HepG2 (cell line): Measurements from ENCODE around the gene SHC1. TPM values are rescaled to one million over a fixed set of nuclear protein-coding genes. Genes with fewer than 3 reads are reported as not detected.

Experiments used
- ARHGAP35 ChIP-seq: sonication (generic); formaldehyde crosslinking; IDR thresholded peaks from 2 replicates; pipeline ENCODE4 v1.9.0; 2022; ENCODE audit warnings: mild to moderate bottlenecking, inconsistent platforms, moderate library complexity, missing genetic modification reagents, borderline replicate concordance
- ATF3 ChIP-seq: sonication (generic); formaldehyde crosslinking; IDR thresholded peaks from 2 replicates; pipeline ENCODE4 v1.4.0; 2020; ENCODE audit warnings: missing genetic modification reagents
- CTCF ChIP-seq: sonication (generic); formaldehyde crosslinking; IDR thresholded peaks from 2 replicates; pipeline ENCODE4 v1.5.0; 2020; ENCODE audit warnings: mild to moderate bottlenecking, missing genetic modification reagents, moderate library complexity
- FOSL2 ChIP-seq: sonication (generic); formaldehyde crosslinking; IDR thresholded peaks from 2 replicates; pipeline ENCODE4 v1.4.0; 2020; ENCODE audit warnings: missing genetic modification reagents
- KLF15 ChIP-seq: sonication (generic); formaldehyde crosslinking; IDR thresholded peaks from 2 replicates; pipeline ENCODE4 v1.8.1; 2023; ENCODE audit warnings: borderline replicate concordance, mild to moderate bottlenecking, inconsistent platforms, missing genetic modification reagents, mixed read lengths
- MAF1 ChIP-seq: sonication (generic); formaldehyde crosslinking; IDR thresholded peaks from 2 replicates; pipeline ENCODE4 v1.5.0; 2020; ENCODE audit warnings: missing genetic modification reagents, borderline replicate concordance
- NCOA1 ChIP-seq: sonication (generic); formaldehyde crosslinking; IDR thresholded peaks from 2 replicates; pipeline ENCODE4 v1.9.0; 2021; ENCODE audit warnings: missing genetic modification reagents
- NR3C1 ChIP-seq: sonication (generic); formaldehyde crosslinking; IDR thresholded peaks from 2 replicates; pipeline ENCODE4 v1.4.0; 2020; ENCODE audit warnings: missing genetic modification reagents
- POLR2A ChIP-seq, 2 experiments: IDR thresholded peaks; 2 replicates each; pipeline ENCODE4 v1.6.1; 2011; ENCODE audit warnings: low read depth in 2 of 2, low read length in 2 of 2, mild to moderate bottlenecking in 1 of 2, moderate library complexity in 1 of 2; ENCODE audit not compliant: insufficient read depth in 1 of 2
- REL ChIP-seq: sonication (generic); formaldehyde crosslinking; conservative IDR thresholded peaks from 2 replicates; pipeline ENCODE4 v1.8.0; 2022; ENCODE audit warnings: mild to moderate bottlenecking, missing genetic modification reagents, moderate library complexity
- SMYD3 ChIP-seq: sonication (generic); formaldehyde crosslinking; IDR thresholded peaks from 2 replicates; pipeline ENCODE4 v1.8.1; 2023; ENCODE audit warnings: mild to moderate bottlenecking, missing genetic modification reagents
- SUZ12 ChIP-seq: fragments of 150-350 bp; IDR thresholded peaks from 2 replicates; pipeline ENCODE4 v1.6.1; 2014; ENCODE audit warnings: low read depth, low read length
- ZBTB7B ChIP-seq: sonication (generic); formaldehyde crosslinking; IDR thresholded peaks from 2 replicates; pipeline ENCODE4 v1.4.0; 2020; ENCODE audit warnings: missing genetic modification reagents
- ZFP62 ChIP-seq: sonication (generic); formaldehyde crosslinking; IDR thresholded peaks from 2 replicates; pipeline ENCODE4 v1.4.0; 2020; ENCODE audit warnings: missing genetic modification reagents
- ZMYM3 ChIP-seq: sonication (generic); formaldehyde crosslinking; IDR thresholded peaks from 2 replicates; pipeline ENCODE4 v1.5.1; 2020; ENCODE audit warnings: mild to moderate bottlenecking, missing genetic modification reagents
- ZNF251 ChIP-seq: sonication (generic); formaldehyde crosslinking; IDR thresholded peaks from 2 replicates; pipeline ENCODE4 v1.9.0; 2021; ENCODE audit warnings: mild to moderate bottlenecking, missing genetic modification reagents
- ZNF431 ChIP-seq: sonication (generic); formaldehyde crosslinking; IDR thresholded peaks from 2 replicates; pipeline ENCODE4 v1.9.0; 2022; ENCODE audit warnings: missing genetic modification reagents, low read depth, mild to moderate bottlenecking, borderline replicate concordance
- ZNF503 ChIP-seq: sonication (generic); formaldehyde crosslinking; IDR thresholded peaks from 2 replicates; pipeline ENCODE4 v1.4.0; 2020; ENCODE audit warnings: missing genetic modification reagents
- ZNF543 ChIP-seq: sonication (generic); formaldehyde crosslinking; IDR thresholded peaks from 2 replicates; pipeline ENCODE4 v1.4.0; 2020; ENCODE audit warnings: mild to moderate bottlenecking, missing genetic modification reagents
- ZNF7 ChIP-seq: IDR thresholded peaks from 2 replicates; pipeline ENCODE4 v1.6.1; 2016; ENCODE audit warnings: missing biosample characterization, missing genetic modification reagents
- ZNF709 ChIP-seq: sonication (generic); formaldehyde crosslinking; IDR thresholded peaks from 2 replicates; pipeline ENCODE4 v1.5.0; 2020; ENCODE audit warnings: mild to moderate bottlenecking, missing genetic modification reagents
- ZNF891 ChIP-seq: sonication (generic); formaldehyde crosslinking; IDR thresholded peaks from 2 replicates; pipeline ENCODE4 v1.5.0; 2020; ENCODE audit warnings: mild to moderate bottlenecking, missing genetic modification reagents
- ZSCAN31 ChIP-seq: sonication (generic); formaldehyde crosslinking; IDR thresholded peaks from 2 replicates; pipeline ENCODE4 v1.5.0; 2020; ENCODE audit warnings: low read depth, mild to moderate bottlenecking, missing genetic modification reagents
- ZSCAN5A ChIP-seq: sonication (generic); formaldehyde crosslinking; IDR thresholded peaks from 2 replicates; pipeline ENCODE4 v1.8.0; 2022; ENCODE audit warnings: mild to moderate bottlenecking, missing genetic modification reagents, borderline replicate concordance
- ZZZ3 ChIP-seq: sonication (generic); formaldehyde crosslinking; IDR thresholded peaks from 2 replicates; pipeline ENCODE4 v1.4.0; 2020; ENCODE audit warnings: missing genetic modification reagents, mild to moderate bottlenecking, borderline replicate concordance
- polyA plus RNA-seq, 8 experiments: library from polyadenylated mRNA; depleted of rRNA in 3 of 8; stranded (reverse) in 7 of 8; unstranded in 1 of 8; fragments of >200 nt; fragmentation: Illumina TruSeq in 4 of 8; extraction: Trizol in 4 of 8; gene quantifications; 2 replicates each; pipeline versions ENCODE4 v1.2.1 to v1.2.3, GENCODE V29; 2011 to 2016; ENCODE audit warnings: low read depth in 4 of 8, missing spikeins in 1 of 8, mixed read lengths in 1 of 8; ENCODE audit not compliant: insufficient read depth in 1 of 8
- total RNA-seq, 5 experiments: library from RNA; depleted of rRNA; stranded (reverse); fragments of >200 nt; fragmentation: Illumina TruSeq; extraction: Trizol; gene quantifications; 2 replicates each; pipeline ENCODE4 v1.2.3, GENCODE V29; 2016; ENCODE audit warnings: low read depth in 1 of 5

SHC1 gene
- total and polyA plus RNA-seq, 2 of the 13 experiments (the other 11 are each of a cell fraction or from before 2014, with no cell fraction given): 52.0 to 137 TPM

GRCh38 chr1:154982897-154983648 is 12.5 kb upstream of the SHC1 start, which contains the start of gene FLAD1 (continued):
- no peak for TF ChIP-seq REL (CRISPR knock-in tag)
- no peak; the same call in 1 of the 2 replicates for TF ChIP-seq ZZZ3 (CRISPR knock-in tag)
- peak; percentile 56 to 71; a peak in 3 of 4 replicates for TF ChIP-seq POLR2A (IDR thresholded peaks at IDR 0.05; ENCODE audit: insufficient read depth in 1 of 2, low read depth in 2 of 2, low read length in 2 of 2)
- TF ChIP-seq ZNF543 (CRISPR knock-in tag): no peak
- no peak for TF ChIP-seq ZNF251
- no peak for TF ChIP-seq ZMYM3 (CRISPR knock-in tag)
- TF ChIP-seq FOSL2: peak; percentile 11; the same call in 1 of the 2 replicates
- no peak for TF ChIP-seq ZNF7 (CRISPR knock-in tag)
- TF ChIP-seq ZSCAN31 (CRISPR knock-in tag): no peak
- no peak for TF ChIP-seq CTCF (CRISPR knock-in tag)
- TF ChIP-seq ZNF891 (CRISPR knock-in tag): no peak
- TF ChIP-seq ZNF431: no peak
- no peak for TF ChIP-seq NCOA1 (CRISPR knock-in tag)
- no peak for TF ChIP-seq ZNF709 (CRISPR knock-in tag)
- TF ChIP-seq KLF15 (CRISPR knock-in tag): no peak
- TF ChIP-seq ZNF503 (CRISPR knock-in tag): no peak
- no peak for TF ChIP-seq SMYD3 (CRISPR knock-in tag)
- TF ChIP-seq ARHGAP35: no peak
- no peak for TF ChIP-seq ATF3
- TF ChIP-seq NR3C1 (CRISPR knock-in tag): no peak
- TF ChIP-seq ZSCAN5A (CRISPR knock-in tag): no peak; the same call in 1 of the 2 replicates
- TF ChIP-seq MAF1 (CRISPR knock-in tag): no peak
- no peak for TF ChIP-seq ZFP62
- no peak for TF ChIP-seq SUZ12
- 0 out of 2 replicates have a peak, but pooled peaks have one; percentile 31 for TF ChIP-seq ZBTB7B (CRISPR knock-in tag)
